Activated naive CD4-positive, alpha-beta T cell (primary cell): ENCODE results near the gene PDE4D.
A peak's percentile ranks its signal among the peaks of the same experiment; 100 is the strongest.

Experiments
- DNase-seq, 4 experiments: peaks; one replicate each; lab custom pipeline; 2025; lab: John Stamatoyannopoulos, UW

PDE4D gene

GRCh38 chr5:59838989-59839388, 54.5 kb downstream of the PDE4D start:
- DNase-seq = no peak

- no peak for DNase-seq
Measured at GRCh38 chr5:59838067-59838466, 55.5 kb downstream of the PDE4D start.

DNA sequence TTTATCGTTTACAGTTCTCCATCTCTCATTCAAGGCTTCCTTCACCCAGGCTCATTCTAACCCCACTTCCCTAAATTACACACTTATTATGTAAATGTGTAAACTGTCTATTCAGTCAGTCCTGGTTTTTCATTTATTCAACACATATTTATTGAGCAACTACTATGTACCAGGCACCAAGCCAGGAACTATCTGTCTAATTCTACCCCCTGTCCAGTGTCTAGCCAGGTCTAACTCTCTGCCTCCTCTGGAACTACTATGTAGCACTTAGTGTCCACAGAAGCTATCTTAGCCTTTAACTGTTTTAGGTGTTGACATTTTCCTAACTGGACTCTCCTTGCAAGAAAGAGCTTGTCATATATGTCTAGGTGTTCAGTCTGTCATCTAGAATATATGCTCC, 56.5 kb downstream of the PDE4D start:
- no peak for DNase-seq

- no peak for DNase-seq
Measured at GRCh38 chr5:59835800-59836199, 57.7 kb downstream of the PDE4D start.

- no peak for DNase-seq
Measured at GRCh38 chr5:59833448-59833847, 60.1 kb downstream of the PDE4D start.

GRCh38 chr5:59832577-59833301, 60.8 kb downstream of the PDE4D start:
- DNase-seq = no peak

- DNase-seq = no peak
Measured at GRCh38 chr5:59831326-59832010, 62.1 kb downstream of the PDE4D start.

DNA sequence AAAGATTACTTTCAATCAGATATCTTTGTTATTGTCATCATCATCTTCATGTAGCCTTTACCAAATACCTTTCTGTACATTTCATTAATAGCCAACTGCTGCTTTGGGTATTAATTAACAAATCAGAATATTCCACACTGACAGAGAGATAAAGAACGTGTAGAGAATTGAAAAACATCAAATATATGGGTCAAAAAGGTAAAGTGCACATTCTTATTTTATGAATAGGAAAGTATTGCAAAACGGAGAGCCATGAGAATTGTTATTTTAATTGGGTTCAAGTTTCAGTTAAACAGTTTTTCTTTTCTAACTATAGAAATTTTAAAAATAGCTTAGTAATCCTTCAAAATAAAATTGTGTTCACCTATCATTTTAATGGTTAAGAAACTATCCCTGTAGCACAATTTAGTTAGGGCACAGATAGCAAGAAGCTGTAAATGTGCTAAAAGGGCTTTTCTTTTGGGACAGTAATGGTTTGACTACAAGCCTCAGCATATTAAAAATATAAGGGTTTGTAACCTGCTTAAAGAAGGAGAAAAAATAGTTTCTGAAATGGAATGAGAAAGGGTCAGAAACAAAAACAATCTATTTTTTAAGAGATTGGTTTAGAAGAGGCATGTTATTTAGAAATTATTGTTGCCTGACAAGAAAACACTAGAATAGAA, 62.9 kb downstream of the PDE4D start:
- DNase-seq = no peak

DNA sequence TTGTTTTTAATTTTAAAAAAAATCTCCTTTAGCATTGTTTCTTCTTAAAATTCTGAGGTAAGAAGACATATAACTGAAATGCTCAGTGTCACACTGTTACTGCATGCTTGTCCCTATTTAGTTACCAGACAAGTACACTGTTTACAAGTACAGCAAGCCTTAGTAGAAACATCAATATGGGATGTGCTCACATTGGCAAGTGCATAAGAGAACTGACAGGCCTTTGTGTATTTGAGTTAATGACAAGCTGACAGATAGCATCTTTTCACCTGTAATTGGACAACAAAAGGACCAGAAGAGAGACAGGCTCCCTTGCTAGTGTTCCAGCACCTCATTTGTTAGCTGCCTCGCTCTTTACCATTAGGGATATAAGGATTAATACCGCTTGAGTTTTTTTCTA, 63.6 kb downstream of the PDE4D start:
- DNase-seq = no peak

- no peak for DNase-seq
Measured at GRCh38 chr5:59829386-59829785, 64.1 kb downstream of the PDE4D start.

- no peak for DNase-seq
Measured at GRCh38 chr5:59828623-59829022, 64.9 kb downstream of the PDE4D start.

DNA sequence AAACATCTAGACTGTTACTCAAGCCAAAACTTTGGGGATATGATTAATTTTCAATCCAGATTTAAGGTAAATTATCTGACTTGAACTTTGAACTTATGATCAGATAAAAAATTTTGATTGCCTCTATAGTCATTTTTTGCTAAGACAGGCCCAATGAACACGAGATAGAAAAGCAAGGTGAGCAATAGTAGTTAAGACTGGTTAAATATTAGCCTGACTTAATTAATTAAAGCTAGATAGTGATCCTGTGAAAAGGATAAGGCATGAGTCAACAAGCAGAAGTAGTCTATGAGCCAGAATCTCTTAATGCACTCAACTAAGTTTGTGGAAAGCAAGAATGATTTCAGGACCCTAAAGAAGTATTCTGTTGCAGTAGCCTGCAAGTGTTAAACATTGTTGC, 66.5 kb downstream of the PDE4D start:
- no peak for DNase-seq

DNA sequence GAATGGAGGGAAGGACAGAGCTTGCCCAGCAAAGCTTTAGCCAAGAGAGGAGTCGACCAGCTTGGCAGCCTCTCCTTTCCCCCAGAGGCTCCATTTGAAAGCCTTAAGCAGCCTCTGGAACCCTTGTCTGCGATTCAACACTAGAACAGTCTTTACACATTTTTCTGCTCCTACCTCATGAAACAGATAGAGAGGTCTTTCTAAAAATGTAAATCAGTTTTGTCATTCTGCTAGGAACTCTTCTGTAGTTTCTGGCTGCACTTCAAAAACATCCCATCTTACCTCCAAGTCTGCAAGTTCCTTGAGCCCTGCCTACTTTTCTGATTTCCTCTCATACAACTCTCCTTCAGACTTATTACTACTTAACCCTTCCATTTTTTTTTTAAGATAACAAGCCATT, 70.1 kb downstream of the PDE4D start:
- DNase-seq = no peak

GRCh38 chr5:59819806-59820205, 73.7 kb downstream of the PDE4D start:
- DNase-seq = no peak

DNA sequence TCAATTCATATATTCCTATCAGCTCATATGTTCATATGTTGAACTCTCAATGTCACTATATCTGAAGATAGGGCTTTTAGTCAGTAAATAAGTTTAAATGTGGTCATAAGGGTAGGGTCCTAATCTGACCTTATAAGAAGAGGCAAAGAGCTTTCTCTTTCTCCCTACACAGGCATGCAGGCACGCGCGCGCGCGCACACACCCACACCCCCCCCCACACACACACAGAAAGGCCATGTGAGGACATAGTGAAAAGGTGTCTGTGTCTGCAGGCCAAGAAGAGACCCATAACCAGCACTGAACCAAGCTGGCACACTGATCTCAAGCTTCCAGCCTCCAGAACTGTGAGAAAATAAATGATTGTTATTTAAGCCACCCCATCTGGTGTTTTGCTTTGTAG, 76.0 kb downstream of the PDE4D start:
- DNase-seq = no peak

- DNase-seq = no peak
Measured at GRCh38 chr5:59816654-59817300, 76.7 kb downstream of the PDE4D start.

DNA sequence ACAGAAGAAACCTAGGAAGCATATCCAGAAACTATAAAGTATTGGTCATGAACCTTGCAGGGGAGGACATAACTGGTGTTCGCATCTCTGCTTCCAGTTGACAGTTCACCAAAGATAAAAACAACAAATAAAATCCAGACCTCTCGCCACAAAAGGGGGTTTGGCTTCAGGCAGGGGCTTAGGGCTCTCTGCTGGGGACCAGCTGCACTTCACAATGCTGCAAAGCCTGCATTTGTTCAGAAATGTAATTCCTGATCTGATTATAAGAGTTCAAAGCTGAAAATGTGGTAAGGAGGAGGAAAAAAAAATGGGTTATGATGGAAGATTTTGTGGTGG, 79.0 kb downstream of the PDE4D start:
- no peak for DNase-seq

DNA sequence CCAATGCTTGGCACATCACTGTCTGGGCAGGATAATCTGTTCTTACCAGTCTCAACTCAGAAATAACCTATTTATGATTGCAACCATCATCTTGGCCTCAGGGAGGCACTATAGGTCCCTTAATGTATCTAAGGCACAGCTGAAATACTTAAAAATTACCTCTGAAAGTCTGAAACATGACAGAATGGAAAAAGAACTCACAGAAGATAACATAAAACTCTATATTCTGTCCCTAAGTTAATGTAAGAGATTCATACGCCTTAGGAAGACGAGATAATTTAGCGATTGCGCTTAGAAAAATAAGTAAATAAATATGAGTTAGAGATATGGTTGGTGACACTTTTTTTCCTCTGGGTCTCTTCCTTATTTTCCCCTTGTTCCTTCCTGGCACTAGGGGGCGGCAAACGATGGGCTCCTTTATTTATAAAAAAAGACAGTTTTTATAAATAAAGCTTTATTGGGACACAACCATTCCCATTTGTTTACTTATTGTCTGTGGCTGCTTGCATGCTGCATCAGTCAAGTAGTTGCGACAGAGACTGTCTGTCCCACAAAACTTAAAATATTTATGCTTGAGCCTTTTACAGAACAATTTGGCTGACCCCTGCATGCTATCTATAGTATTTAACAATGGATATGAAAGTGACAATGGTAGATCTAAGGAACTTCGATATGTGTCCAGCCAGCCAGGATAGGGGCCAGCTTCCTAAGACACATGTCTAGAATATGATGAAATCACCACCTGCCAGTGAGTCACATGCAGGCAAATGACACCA, 79.6 kb downstream of the PDE4D start:
- DNase-seq = no peak

- DNase-seq = peak in 3 of 4 experiments; percentile 10 to 27 (median 18)
Measured at GRCh38 chr5:59810041-59810440, 83.5 kb downstream of the PDE4D start.

- DNase-seq = no peak
Measured at GRCh38 chr5:59807806-59808205, 85.7 kb downstream of the PDE4D start.

DNA sequence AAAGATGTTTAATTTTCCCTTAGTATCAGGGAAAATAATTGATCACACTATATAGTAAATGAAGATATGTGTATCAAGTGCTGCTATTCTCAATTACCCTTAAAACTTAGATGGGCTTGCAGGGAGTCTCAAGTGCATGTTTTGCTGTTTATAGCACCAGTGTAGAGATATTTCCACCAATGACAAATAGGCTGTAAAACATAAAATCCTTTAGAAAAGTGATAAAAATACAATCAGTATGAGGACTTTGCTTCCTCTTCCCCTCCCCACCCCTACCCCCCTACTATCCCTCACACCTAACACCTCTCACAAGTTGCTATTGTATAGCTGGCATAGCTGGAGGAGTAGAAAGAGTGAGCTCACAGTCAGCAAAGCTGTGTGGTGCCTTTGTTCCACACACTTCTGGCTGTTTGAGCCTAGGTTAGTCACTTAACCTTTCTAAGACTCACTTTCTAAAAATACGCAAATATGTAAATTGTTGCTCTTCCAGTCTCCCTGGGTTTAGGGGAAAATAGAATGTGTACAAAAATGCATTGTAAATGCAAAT, 93.1 kb downstream of the PDE4D start:
- no peak for DNase-seq
